Esophagus muscularis mucosa (tissue), 3 donors: Measurements from ENCODE around the gene UBASH3A.

Source experiments
- POLR2AphosphoS5 ChIP-seq, 2 donors: sonication (generic); formaldehyde crosslinking; IDR thresholded peaks; one replicate each; pipeline ENCODE4 v1.6.1; 2017; ENCODE audit warnings: antibody characterized with exemption in 2 of 2
- TF ChIP-seq, protein P1 (sequence below), 3 experiments: fragments of 200-600 bp in 2 of 3; fragments of 450-650 bp in 1 of 3; sonication (generic) in 2 of 3; IDR thresholded peaks; one replicate each; pipeline ENCODE4 v1.5.1; 2017 to 2019; ENCODE audit warnings: antibody characterized with exemption in 3 of 3, mild to moderate bottlenecking in 2 of 3, moderate library complexity in 1 of 3

GRCh38 chr21:42436914-42437313 is 33.2 kb downstream of the UBASH3A start:
- no peak for TF ChIP-seq POLR2AphosphoS5 (IDR thresholded peaks at IDR 0.05)
- TF ChIP-seq, protein P1, sequence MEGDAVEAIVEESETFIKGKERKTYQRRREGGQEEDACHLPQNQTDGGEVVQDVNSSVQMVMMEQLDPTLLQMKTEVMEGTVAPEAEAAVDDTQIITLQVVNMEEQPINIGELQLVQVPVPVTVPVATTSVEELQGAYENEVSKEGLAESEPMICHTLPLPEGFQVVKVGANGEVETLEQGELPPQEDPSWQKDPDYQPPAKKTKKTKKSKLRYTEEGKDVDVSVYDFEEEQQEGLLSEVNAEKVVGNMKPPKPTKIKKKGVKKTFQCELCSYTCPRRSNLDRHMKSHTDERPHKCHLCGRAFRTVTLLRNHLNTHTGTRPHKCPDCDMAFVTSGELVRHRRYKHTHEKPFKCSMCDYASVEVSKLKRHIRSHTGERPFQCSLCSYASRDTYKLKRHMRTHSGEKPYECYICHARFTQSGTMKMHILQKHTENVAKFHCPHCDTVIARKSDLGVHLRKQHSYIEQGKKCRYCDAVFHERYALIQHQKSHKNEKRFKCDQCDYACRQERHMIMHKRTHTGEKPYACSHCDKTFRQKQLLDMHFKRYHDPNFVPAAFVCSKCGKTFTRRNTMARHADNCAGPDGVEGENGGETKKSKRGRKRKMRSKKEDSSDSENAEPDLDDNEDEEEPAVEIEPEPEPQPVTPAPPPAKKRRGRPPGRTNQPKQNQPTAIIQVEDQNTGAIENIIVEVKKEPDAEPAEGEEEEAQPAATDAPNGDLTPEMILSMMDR (IDR thresholded peaks at IDR 0.05): no peak
